ENCODE measurements around the gene KIAA1217.

The KIAA1217 gene

GRCh38 chr10:24357344-24358004, 148.5 kb downstream of the KIAA1217 start:
- no peak for TF ChIP-seq PRDM6 (tag by site-specific recombination; IDR thresholded peaks at IDR 0.05)
- TF ChIP-seq ZFP37 (tag by site-specific recombination; IDR thresholded peaks at IDR 0.05): no peak
- no peak for TF ChIP-seq ZNF266 (tag by site-specific recombination; IDR thresholded peaks at IDR 0.05; ENCODE audit: low read depth)
- TF ChIP-seq ZNF654 (tag by site-specific recombination; IDR thresholded peaks at IDR 0.05; ENCODE audit: low read depth): no peak
- TF ChIP-seq ZBTB49 (tag by site-specific recombination; IDR thresholded peaks at IDR 0.05; ENCODE audit: low read depth): no peak
- no peak for TF ChIP-seq ZBTB21 (tag by site-specific recombination; IDR thresholded peaks at IDR 0.05)
- no peak for TF ChIP-seq ZNF624 (tag by site-specific recombination; IDR thresholded peaks at IDR 0.05)
- no peak for TF ChIP-seq ZNF24 (tag by site-specific recombination; IDR thresholded peaks at IDR 0.05)
- no peak for TF ChIP-seq ZNF140 (tag by site-specific recombination; IDR thresholded peaks at IDR 0.05)
- no peaks in the 10 kb centered on the region for H3K36me3 ChIP-seq (ENCODE audit: control insufficient read depth in 2 of 2, insufficient read depth in 1 of 2, low read length in 2 of 2)
- H3K27ac ChIP-seq (ENCODE audit: extremely low read depth, low read depth, low read length): no peak overlapping the region
- ChIA-PET POLR2A (no interaction called here), CTCF (interaction anchor here (1.9 kb wide), 1 partner anchor 161 kb away, joined by 8 read pairs; no protein-coding TSS in a partner anchor)
- 0 out of 2 replicates have a peak, but pooled peaks cover 3% of the 10 kb centered on the region for H3K4me1 ChIP-seq (ENCODE audit: control insufficient read depth, insufficient read depth, low read length)
- H3K4me3 ChIP-seq (ENCODE audit: low read depth, low read length): no peak overlapping the region
- H3K9me3 ChIP-seq (ENCODE audit: control insufficient read depth, insufficient read depth, low read depth, low read length): no peaks in the 10 kb centered on the region

- no peak overlapping the region for H3K27ac ChIP-seq (ENCODE audit: extremely low read depth, low read depth, low read length)
- no peak overlapping the region for H3K4me3 ChIP-seq (ENCODE audit: low read depth, low read length)
- H3K36me3 ChIP-seq (ENCODE audit: control insufficient read depth in 2 of 2, insufficient read depth in 1 of 2, low read length in 2 of 2): no peaks in the 10 kb centered on the region
- no peaks in the 10 kb centered on the region for H3K9me3 ChIP-seq (ENCODE audit: control insufficient read depth, insufficient read depth, low read depth, low read length)
- TF ChIP-seq ZNF423 (tag by site-specific recombination; IDR thresholded peaks at IDR 0.05) (no peak), AEBP2 (tag by site-specific recombination; IDR thresholded peaks at IDR 0.05; ENCODE audit: borderline replicate concordance) (no peak), ZNF473 (tag by site-specific recombination; IDR thresholded peaks at IDR 0.05) (no peak), ZNF585B (tag by site-specific recombination; IDR thresholded peaks at IDR 0.05) (no peak), ZNF16 (tag by site-specific recombination; IDR thresholded peaks at IDR 0.05; ENCODE audit: low read depth) (no peak), OSR2 (tag by site-specific recombination; IDR thresholded peaks at IDR 0.05) (no peak), ZNF549 (tag by site-specific recombination; IDR thresholded peaks at IDR 0.05) (no peak), ZBTB7A (tag by site-specific recombination; IDR thresholded peaks at IDR 0.05; ENCODE audit: low read depth) (no peak), FEZF1 (tag by site-specific recombination; IDR thresholded peaks at IDR 0.05) (no peak), ZNF324 (tag by site-specific recombination; IDR thresholded peaks at IDR 0.05) (no peak), ZNF280C (tag by site-specific recombination; IDR thresholded peaks at IDR 0.05) (no peak), ZBTB26 (tag by site-specific recombination; optimal IDR thresholded peaks at IDR 0.05) (no peak), ZNF626 (tag by site-specific recombination; IDR thresholded peaks at IDR 0.05) (no peak), ZNF19 (tag by site-specific recombination; IDR thresholded peaks at IDR 0.05; ENCODE audit: low read depth) (no peak), ZNF266 (tag by site-specific recombination; IDR thresholded peaks at IDR 0.05; ENCODE audit: low read depth) (no peak), ZNF132 (tag by site-specific recombination; IDR thresholded peaks at IDR 0.05; ENCODE audit: borderline replicate concordance) (no peak)
- ChIA-PET POLR2A (no interaction called here), CTCF (interaction anchor here (1.9 kb wide), 1 partner anchor 160 kb away, joined by 8 read pairs; no protein-coding TSS in a partner anchor)
- 0 out of 2 replicates have a peak, but pooled peaks cover 2% of the 10 kb centered on the region for H3K4me1 ChIP-seq (ENCODE audit: control insufficient read depth, insufficient read depth, low read length)
These were observed 149.1 kb downstream of the KIAA1217 start for GRCh38 chr10:24358022-24358421.
